Activated CD8-positive, alpha-beta T cell treated with anti-CD3 and anti-CD28 coated beads for 36 hours (primary cell): ENCODE data around the gene TPSB2. TPM values are rescaled to one million over a fixed set of nuclear protein-coding genes. Genes with fewer than 3 reads are reported as not detected.

Experiments used
- ATAC-seq: fragments of 200-7000 bp; cut with Tn5 transposase; one replicate; pipeline ENCODE4 v1.10.0; 2021; ENCODE audit warnings: mild to moderate bottlenecking, moderate library complexity
- CTCF ChIA-PET: fragments of 350-600 bp; sonication (Branson Sonifier 250); formaldehyde crosslinking; loops from one replicate; lab custom pipeline; 2021; ENCODE audit warnings: antibody characterized with exemption; lab: Charles Lee
- POLR2A ChIA-PET: fragments of 350-600 bp; sonication (Branson Sonifier 250); formaldehyde crosslinking; loops from one replicate; lab custom pipeline; 2021; ENCODE audit warnings: antibody characterized with exemption; lab: Charles Lee
- DNase-seq: peaks from one replicate; pipeline ENCODE4 v3.0.0-alpha.2; 2020
- H3K27ac Mint-ChIP-seq: one replicate; pipeline ENCODE4 v1.8.0; 2021; ENCODE audit warnings: mild to moderate bottlenecking, mixed read lengths
- H3K27me3 Mint-ChIP-seq: one replicate; pipeline ENCODE4 v1.8.0; 2021; ENCODE audit warnings: mixed read lengths
- H3K36me3 Mint-ChIP-seq: one replicate; pipeline ENCODE4 v1.8.0; 2021; ENCODE audit warnings: low read depth, mixed read lengths
- H3K4me1 Mint-ChIP-seq: one replicate; pipeline ENCODE4 v1.8.0; 2021; ENCODE audit warnings: low read depth, mixed read lengths
- H3K4me3 Mint-ChIP-seq: one replicate; pipeline ENCODE4 v1.8.0; 2021; ENCODE audit warnings: mild to moderate bottlenecking, moderate library complexity, mixed read lengths
- H3K9me3 Mint-ChIP-seq: one replicate; pipeline ENCODE4 v1.8.0; 2021; ENCODE audit warnings: mixed read lengths
- CTCF ChIP-seq: fragments of 200-600 bp; IDR thresholded peaks from one replicate; pipeline ENCODE4 v1.8.0; 2022; ENCODE audit warnings: antibody characterized with exemption, mild to moderate bottlenecking
- intact Hi-C: fragments of 100-400 bp; cut with micrococcal nuclease; formaldehyde crosslinking; loops from one replicate; pipeline ENCODE4 v1.10.0; 2022
- total RNA-seq, 2 experiments: library from RNA; stranded (reverse); gene quantifications; one replicate each; pipeline ENCODE4 v1.2.3, GENCODE V29; 2021

The TPSB2 gene
- total RNA-seq, 2 experiments from 2014 or later, result not detected

GRCh38 chr16:1218061-1218929 is 11.7 kb downstream of the TPSB2 start:
- Mint-ChIP-seq H3K27ac (no peak overlapping the region), H3K4me1 (no peaks in the 10 kb centered on the region), H3K4me3 (no peak overlapping the region), H3K9me3 (no peaks in the 10 kb centered on the region), H3K27me3 (no peaks in the 10 kb centered on the region), H3K36me3 (no peaks in the 10 kb centered on the region)
- DNase-seq, result no peak
- no peak for ATAC-seq
- CTCF ChIA-PET, result no interaction called here
- POLR2A ChIA-PET, result no interaction called here
- intact Hi-C loops, result no loop called here
- no peak for TF ChIP-seq CTCF

- no peak for DNase-seq
- intact Hi-C loops, result no loop called here
- no peak for ATAC-seq
- H3K36me3 Mint-ChIP-seq, result no peaks in the 10 kb centered on the region
- H3K9me3 Mint-ChIP-seq, result no peaks in the 10 kb centered on the region
- H3K27ac Mint-ChIP-seq, result no peak overlapping the region
- ChIA-PET CTCF (no interaction called here), POLR2A (no interaction called here)
- TF ChIP-seq CTCF, result no peak
- no peaks in the 10 kb centered on the region for H3K4me1 Mint-ChIP-seq
- no peak overlapping the region for H3K4me3 Mint-ChIP-seq
- no peaks in the 10 kb centered on the region for H3K27me3 Mint-ChIP-seq
Measured at GRCh38 chr16:1217526-1217925, 12.5 kb downstream of the TPSB2 start.

- DNase-seq, result no peak
- Mint-ChIP-seq H3K27ac (no peak overlapping the region), H3K4me1 (no peaks in the 10 kb centered on the region), H3K27me3 (no peaks in the 10 kb centered on the region), H3K9me3 (no peaks in the 10 kb centered on the region), H3K4me3 (no peak overlapping the region), H3K36me3 (no peaks in the 10 kb centered on the region)
- ChIA-PET POLR2A (no interaction called here), CTCF (no interaction called here)
- intact Hi-C loops, result no loop called here
- ATAC-seq, result no peak
- TF ChIP-seq CTCF, result no peak
Measured at GRCh38 chr16:1216681-1217400, 13.1 kb downstream of the TPSB2 start.

GRCh38 chr16:1216296-1216619 is 13.7 kb downstream of the TPSB2 start:
- no peak for TF ChIP-seq CTCF
- ATAC-seq (no peak), DNase-seq (no peak)
- H3K4me3 Mint-ChIP-seq, result no peak overlapping the region
- intact Hi-C loops, result no loop called here
- no peaks in the 10 kb centered on the region for H3K4me1 Mint-ChIP-seq
- ChIA-PET POLR2A (no interaction called here), CTCF (no interaction called here)
- no peak overlapping the region for H3K27ac Mint-ChIP-seq
- no peaks in the 10 kb centered on the region for H3K9me3 Mint-ChIP-seq
- H3K27me3 Mint-ChIP-seq, result no peaks in the 10 kb centered on the region
- no peaks in the 10 kb centered on the region for H3K36me3 Mint-ChIP-seq
